Measurements from ENCODE around the gene MITF. TPM values are rescaled to one million over a fixed set of nuclear protein-coding genes. Genes with fewer than 3 reads are reported as not detected.

Gene MITF
- total RNA-seq, 1 donor from 2014 or later, result 28.0 TPM

- DNase-seq (ENCODE audit: low spot score), result no peak
These were observed 16.5 kb downstream of the MITF start for GRCh38 chr3:69755795-69756194.

- DNase-seq (ENCODE audit: low spot score), result no peak
These were observed 22.9 kb downstream of the MITF start for GRCh38 chr3:69761896-69762767.

- DNase-seq (ENCODE audit: low spot score), result no peak
These were observed 23.5 kb downstream of the MITF start for GRCh38 chr3:69762768-69763229.

- no peak for DNase-seq (ENCODE audit: low spot score)
These were observed 24.2 kb downstream of the MITF start for GRCh38 chr3:69763458-69763857.

GRCh38 chr3:69764121-69764741 is 25.0 kb downstream of the MITF start:
- no peak for DNase-seq (ENCODE audit: low spot score)

GRCh38 chr3:69764861-69765260 is 25.6 kb downstream of the MITF start:
- no peak for DNase-seq (ENCODE audit: low spot score)

- DNase-seq (ENCODE audit: low spot score), result no peak
These were observed 27.4 kb downstream of the MITF start for GRCh38 chr3:69766638-69767037.

GRCh38 chr3:69767571-69767970 is 28.3 kb downstream of the MITF start:
- DNase-seq (ENCODE audit: low spot score), result peak; percentile 73

- DNase-seq (ENCODE audit: low spot score), result no peak
These were observed 29.2 kb downstream of the MITF start for GRCh38 chr3:69768438-69768837.

GRCh38 chr3:69770219-69770618 is 31.0 kb downstream of the MITF start:
- no peak for DNase-seq (ENCODE audit: low spot score)

- no peak for DNase-seq (ENCODE audit: low spot score)
These were observed 31.8 kb downstream of the MITF start for GRCh38 chr3:69770976-69771634.

GRCh38 chr3:69772152-69772867 is 33.0 kb downstream of the MITF start:
- DNase-seq (ENCODE audit: low spot score), result no peak

- no peak for DNase-seq (ENCODE audit: low spot score)
These were observed 34.8 kb downstream of the MITF start for GRCh38 chr3:69774029-69774428.

- DNase-seq (ENCODE audit: low spot score), result no peak
These were observed 36.5 kb downstream of the MITF start for GRCh38 chr3:69775751-69776150.

GRCh38 chr3:69776289-69776688 is 37.0 kb downstream of the MITF start:
- DNase-seq (ENCODE audit: low spot score), result no peak

- no peak for DNase-seq (ENCODE audit: low spot score)
These were observed 37.8 kb downstream of the MITF start for GRCh38 chr3:69776920-69777581.

- DNase-seq (ENCODE audit: low spot score), result no peak
These were observed 38.3 kb downstream of the MITF start for GRCh38 chr3:69777582-69777967.

GRCh38 chr3:69781593-69781992 is 42.3 kb downstream of the MITF start:
- DNase-seq (ENCODE audit: low spot score), result no peak

- peak; percentile 51 for DNase-seq (ENCODE audit: low spot score)
These were observed 45.8 kb downstream of the MITF start for GRCh38 chr3:69784954-69785514.

- DNase-seq (ENCODE audit: low spot score), result no peak
These were observed 46.6 kb downstream of the MITF start for GRCh38 chr3:69785769-69786320.

GRCh38 chr3:69786854-69787253 is 47.6 kb downstream of the MITF start:
- DNase-seq (ENCODE audit: low spot score), result no peak

Data from ureter (tissue), 1 donor.